RPMI8226 (cell line): ENCODE data around the gene ANKRD31.
"Not testable (repeated sequence)": the region's sequence is repeated elsewhere in the genome, so short reads cannot be mapped to it uniquely, and the experiment has no call there.

Source experiments
- DNase-seq: peaks from one replicate; pipeline ENCODE4 v3.0.0-alpha.2; 2015

Gene ANKRD31

DNA sequence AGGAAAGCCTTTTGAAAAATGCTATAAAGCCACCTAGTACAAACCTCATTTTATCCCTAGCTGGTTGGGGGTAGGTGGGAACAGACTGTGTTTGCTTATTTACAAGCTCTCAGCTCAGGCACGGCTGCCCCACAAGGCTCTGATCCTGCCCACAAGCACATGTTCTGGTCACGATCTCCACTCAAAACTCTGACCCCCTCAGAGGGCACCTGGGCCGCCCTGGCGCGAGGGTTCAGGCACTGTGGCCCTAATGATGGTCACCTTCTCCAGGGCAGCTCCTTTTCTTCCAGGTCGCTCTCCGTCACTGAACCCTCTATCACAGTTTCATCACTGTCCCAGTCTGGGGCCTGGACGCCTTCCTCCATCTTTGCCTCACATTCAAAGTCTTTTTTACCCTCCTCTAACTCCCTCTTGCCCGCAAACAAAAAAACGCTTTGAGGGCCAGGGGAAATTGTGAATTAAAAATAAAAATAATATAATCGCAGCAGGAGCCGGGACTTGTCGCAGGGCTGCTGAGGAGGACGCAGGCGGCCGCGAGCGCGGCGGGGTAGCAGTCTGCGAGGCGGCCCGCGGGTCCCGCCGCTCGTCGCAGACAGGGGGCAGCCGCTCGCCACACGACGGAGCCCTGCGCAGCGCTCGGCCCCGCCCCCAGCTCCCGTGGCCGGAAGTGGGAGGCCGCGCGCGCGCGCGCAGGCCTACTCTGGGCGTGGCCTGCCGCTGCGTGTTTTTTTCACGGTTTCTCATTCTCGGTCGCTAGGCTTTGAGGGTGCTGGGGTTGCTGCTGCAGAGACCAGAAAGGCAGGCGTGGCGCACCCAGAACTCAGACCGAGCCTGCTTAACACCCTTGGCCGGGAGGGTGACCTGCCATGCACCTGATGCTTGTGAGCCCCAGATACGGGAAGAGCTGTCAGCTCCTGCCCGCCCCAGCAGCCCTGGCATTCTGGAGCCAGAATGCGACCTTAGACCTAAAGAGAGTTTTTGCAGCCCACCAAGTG is at the start of gene ANKRD31:
Gene ANKRD31 (minus strand): TSS at position 557 of the 995 bp plus-strand sequence. CDS start 192 bp downstream, at position 365.
- DNase-seq = peak; percentile 93

DNA sequence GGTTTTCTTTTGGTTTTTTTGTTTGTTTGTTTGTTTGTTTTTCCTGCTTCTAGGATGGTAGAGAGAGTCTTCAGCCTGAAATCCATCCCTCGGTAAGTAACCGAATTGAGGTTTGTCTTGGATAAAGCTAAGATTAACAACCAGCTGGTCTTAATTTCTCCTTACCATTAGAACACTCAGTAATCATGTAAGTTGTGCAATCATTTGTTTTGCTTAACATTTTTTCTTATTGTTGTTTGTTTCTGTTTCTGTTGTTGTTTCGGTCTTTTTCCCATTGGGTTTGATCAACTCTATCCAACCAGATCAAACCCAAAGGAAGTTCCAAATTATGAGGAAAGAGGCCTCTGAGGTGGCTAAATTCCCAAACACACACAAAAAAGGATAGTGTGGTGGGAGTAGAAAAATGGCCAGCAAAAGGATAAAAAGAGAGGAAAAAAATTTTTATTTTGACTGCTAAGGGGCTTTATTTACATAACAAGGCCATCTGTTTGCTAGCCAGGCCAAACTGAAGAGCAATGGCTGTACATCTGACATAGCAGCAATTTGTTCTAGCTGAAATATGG is 49.6 kb upstream of the ANKRD31 start:
- no peak for DNase-seq

GRCh38 chr5:75282581-75282980 is 45.9 kb upstream of the ANKRD31 start:
- no peak for DNase-seq

GRCh38 chr5:75281716-75282465 is 45.2 kb upstream of the ANKRD31 start:
- DNase-seq = no peak

GRCh38 chr5:75279321-75279720 is 42.6 kb upstream of the ANKRD31 start:
- no peak for DNase-seq

- DNase-seq = no peak
These were observed 40.8 kb upstream of the ANKRD31 start for GRCh38 chr5:75277463-75277862.

- DNase-seq = no peak
These were observed 39.1 kb upstream of the ANKRD31 start for GRCh38 chr5:75275756-75276155.

GRCh38 chr5:75275147-75275546 is 38.5 kb upstream of the ANKRD31 start:
- DNase-seq = no peak

GRCh38 chr5:75274486-75274885 is 37.8 kb upstream of the ANKRD31 start:
- DNase-seq = no peak

DNA sequence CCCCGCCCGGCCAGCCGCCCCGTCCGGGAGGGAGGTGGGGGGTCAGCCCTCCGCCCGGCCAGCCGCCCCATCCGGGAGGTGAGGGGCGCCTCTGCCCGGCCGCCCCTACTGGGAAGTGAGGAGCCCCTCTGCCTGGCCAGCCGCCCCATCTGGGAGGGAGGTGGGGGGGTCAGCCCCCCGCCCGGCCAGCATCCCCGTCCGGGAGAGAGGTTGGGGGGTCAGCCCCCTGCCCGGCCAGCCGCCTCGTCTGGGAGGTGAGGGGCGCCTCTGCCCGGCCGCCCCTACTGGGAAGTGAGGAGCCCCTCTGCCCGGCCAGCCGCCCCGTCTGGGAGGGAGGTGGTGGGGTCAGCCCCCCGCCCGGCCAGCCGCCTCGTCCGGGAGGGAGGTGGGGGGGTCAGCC is 33.9 kb upstream of the ANKRD31 start:
- not testable (repeated sequence) for DNase-seq

GRCh38 chr5:75265731-75266130 is 29.1 kb upstream of the ANKRD31 start:
- peak; percentile 28 for DNase-seq

DNA sequence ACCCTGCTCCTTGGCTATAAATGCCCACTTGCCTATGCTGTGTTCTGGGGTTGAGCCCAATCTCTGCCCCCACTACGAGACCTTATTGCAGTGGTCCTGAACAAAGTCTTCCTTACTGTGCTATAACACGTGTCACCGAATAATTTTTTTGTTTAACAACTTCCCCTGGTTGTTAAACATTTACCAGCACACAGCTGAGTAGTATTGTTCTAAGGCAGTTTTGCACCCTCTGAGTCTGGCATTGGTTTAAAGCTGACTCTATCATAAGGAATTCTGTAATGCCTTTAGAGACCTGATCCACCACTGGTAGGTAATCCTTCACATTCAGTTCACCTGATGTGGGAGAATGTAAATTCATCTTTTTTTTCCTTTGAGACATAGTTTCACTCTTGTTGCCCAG is 25.6 kb upstream of the ANKRD31 start:
- no peak for DNase-seq

DNA sequence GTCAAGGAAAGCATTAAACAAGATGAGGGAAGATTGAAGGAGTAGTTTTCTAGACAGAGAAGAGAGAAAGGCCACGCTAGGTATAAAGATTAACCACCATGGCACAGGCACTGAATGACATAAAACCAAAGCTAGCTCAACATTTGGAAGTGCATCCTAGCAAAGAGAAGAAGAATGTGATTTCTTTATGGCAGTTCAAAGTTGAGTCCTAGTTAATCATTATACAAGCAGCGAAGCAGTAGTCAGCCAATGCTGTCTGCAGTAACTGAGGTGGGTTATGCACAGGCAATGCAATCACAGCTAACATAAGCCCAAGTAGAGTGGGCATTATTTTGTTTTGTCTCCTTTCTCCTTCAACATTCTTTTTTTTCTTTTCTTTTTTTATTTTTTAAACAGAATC is 24.0 kb upstream of the ANKRD31 start:
- no peak for DNase-seq

GRCh38 chr5:75250452-75250851 is 13.8 kb upstream of the ANKRD31 start:
- not testable (repeated sequence) for DNase-seq

- DNase-seq = no peak
These were observed 8.3 kb upstream of the ANKRD31 start for GRCh38 chr5:75245023-75245422.

GRCh38 chr5:75243510-75243909 is 6.8 kb upstream of the ANKRD31 start:
- DNase-seq = no peak

DNA sequence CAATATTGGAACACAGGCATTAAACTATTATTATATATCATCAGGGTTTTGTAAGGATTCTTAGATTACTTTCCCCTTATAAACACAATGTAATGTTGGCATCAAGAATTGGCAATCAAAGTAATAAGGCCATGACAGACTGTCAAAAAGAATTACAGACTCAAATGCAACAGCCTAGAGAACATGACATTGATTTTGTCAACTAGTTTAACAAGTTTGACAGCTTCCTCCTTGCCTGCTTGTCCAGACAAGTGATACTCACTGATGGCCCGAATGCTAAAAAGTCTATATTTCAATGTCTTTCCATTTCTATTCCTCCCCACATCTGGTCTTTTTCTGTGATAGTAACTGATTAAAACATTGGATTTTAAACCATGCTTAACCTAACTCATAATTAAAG is 6.4 kb upstream of the ANKRD31 start:
- DNase-seq = no peak

- no peak for DNase-seq
These were observed 5.4 kb upstream of the ANKRD31 start for GRCh38 chr5:75242067-75242466.

DNA sequence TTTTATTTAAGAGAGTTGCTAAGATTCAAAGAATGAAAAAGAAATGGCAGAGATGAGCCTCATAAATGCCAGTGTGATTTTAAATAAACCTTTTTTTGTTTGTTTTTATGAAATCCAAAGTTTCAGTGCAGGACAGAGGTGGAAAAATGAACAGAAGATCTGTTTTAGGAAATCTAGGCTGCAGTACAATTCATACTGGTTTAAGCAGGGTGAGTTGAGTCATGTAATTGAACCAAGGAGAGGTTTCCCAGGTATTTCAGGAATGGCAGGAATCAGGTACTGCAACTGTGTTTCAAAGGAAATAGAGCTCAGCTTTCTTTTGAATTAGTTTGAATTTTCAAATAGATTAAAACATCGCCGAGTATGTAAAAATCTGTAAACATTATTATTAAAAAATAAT is 3.0 kb upstream of the ANKRD31 start:
- no peak for DNase-seq

- no peak for DNase-seq
These were observed 967 bp downstream of the ANKRD31 start for GRCh38 chr5:75235711-75236110.

GRCh38 chr5:75234251-75234650 is 2.4 kb downstream of the ANKRD31 start:
- no peak for DNase-seq

DNA sequence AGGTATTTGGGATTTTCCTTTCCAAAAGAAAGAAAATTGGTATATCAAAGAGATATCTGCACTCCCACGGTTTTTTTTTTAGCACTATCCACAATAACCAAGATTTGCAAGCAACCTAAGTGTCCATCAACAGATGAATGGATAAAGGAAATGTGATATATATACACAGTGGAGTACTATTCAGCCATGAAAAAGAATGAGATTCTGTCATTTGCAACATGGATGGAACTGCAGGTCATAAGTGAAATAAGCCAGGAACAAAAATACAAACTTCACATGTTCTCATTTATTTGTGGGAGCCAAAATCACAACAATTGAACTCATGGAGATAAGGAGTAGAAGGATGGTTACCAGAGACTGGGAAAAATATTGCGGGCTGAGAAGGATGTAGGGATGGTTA is 9.8 kb downstream of the ANKRD31 start:
- no peak for DNase-seq

GRCh38 chr5:75225506-75225905 is 11.2 kb downstream of the ANKRD31 start:
- no peak for DNase-seq

GRCh38 chr5:75220787-75221186 is 15.9 kb downstream of the ANKRD31 start:
- not testable (repeated sequence) for DNase-seq
